ENCODE data around the gene COL23A1.

The COL23A1 gene

GRCh38 chr5:178351221-178352034 lies 238.8 kb downstream of the COL23A1 start:
- no peak for TF ChIP-seq CTCF (IDR thresholded peaks at IDR 0.05; ENCODE audit: low read length, missing control alignments)
- no peak for DNase-seq (ENCODE audit: low read depth)
- H3K4me3 ChIP-seq (replicated peaks; ENCODE audit: low read depth, low read length), result no peak overlapping the region

GRCh38 chr5:178350361-178351220 lies 239.6 kb downstream of the COL23A1 start:
- TF ChIP-seq CTCF (IDR thresholded peaks at IDR 0.05; ENCODE audit: low read length, missing control alignments), result no peak
- no peak for DNase-seq (ENCODE audit: low read depth)
- no peak overlapping the region for H3K4me3 ChIP-seq (replicated peaks; ENCODE audit: low read depth, low read length)

GRCh38 chr5:178349625-178350353 lies 240.4 kb downstream of the COL23A1 start:
- no peak for TF ChIP-seq CTCF (IDR thresholded peaks at IDR 0.05; ENCODE audit: low read length, missing control alignments)
- no peak for DNase-seq (ENCODE audit: low read depth)
- no peak overlapping the region for H3K4me3 ChIP-seq (replicated peaks; ENCODE audit: low read depth, low read length)

GRCh38 chr5:178349075-178349511 lies 241.1 kb downstream of the COL23A1 start:
- DNase-seq (ENCODE audit: low read depth), result no peak
- TF ChIP-seq CTCF (IDR thresholded peaks at IDR 0.05; ENCODE audit: low read length, missing control alignments), result no peak
- no peak overlapping the region for H3K4me3 ChIP-seq (replicated peaks; ENCODE audit: low read depth, low read length)

- no peak for DNase-seq (ENCODE audit: low read depth)
- TF ChIP-seq CTCF (IDR thresholded peaks at IDR 0.05; ENCODE audit: low read length, missing control alignments), result no peak
- H3K4me3 ChIP-seq (replicated peaks; ENCODE audit: low read depth, low read length), result no peak overlapping the region
These were observed 241.7 kb downstream of the COL23A1 start for GRCh38 chr5:178348356-178349074.

GRCh38 chr5:178347956-178348355 lies 242.2 kb downstream of the COL23A1 start:
- DNase-seq (ENCODE audit: low read depth), result no peak
- TF ChIP-seq CTCF (IDR thresholded peaks at IDR 0.05; ENCODE audit: low read length, missing control alignments), result no peak
- H3K4me3 ChIP-seq (replicated peaks; ENCODE audit: low read depth, low read length), result no peak overlapping the region

Measured in fibroblast of pulmonary artery (primary cell).